ENCODE data around the gene NEK6.

Gene NEK6

GRCh38 chr9:124357721-124358361 is 100.1 kb downstream of the NEK6 start:
- no peak overlapping the region for H3K27ac ChIP-seq (ENCODE audit: low read depth, low read length)
- H3K27me3 ChIP-seq (ENCODE audit: control insufficient read depth in 1 of 2, insufficient read depth in 2 of 2, low read length in 2 of 2): no peaks in the 10 kb centered on the region
- no peaks in the 10 kb centered on the region for H3K4me1 ChIP-seq (ENCODE audit: insufficient read depth, low read length)
- H3K36me3 ChIP-seq (ENCODE audit: insufficient read depth, low read length): peaks cover 25% of the 10 kb centered on the region
- no peak overlapping the region for H3K9ac ChIP-seq (ENCODE audit: low read length)
- H3K4me3 ChIP-seq (ENCODE audit: low read depth in 1 of 2, low read length in 2 of 2): no peak overlapping the region
- H3K9me3 ChIP-seq (ENCODE audit: low read length): no peaks in the 10 kb centered on the region

GRCh38 chr9:124358631-124359030 is 100.9 kb downstream of the NEK6 start:
- Histone ChIP-seq H3K36me3 (ENCODE audit: insufficient read depth, low read length) (peaks cover 18% of the 10 kb centered on the region), H3K27ac (ENCODE audit: low read depth, low read length) (no peak overlapping the region), H3K9me3 (ENCODE audit: low read length) (no peaks in the 10 kb centered on the region), H3K4me1 (ENCODE audit: insufficient read depth, low read length) (no peaks in the 10 kb centered on the region), H3K4me3 (ENCODE audit: low read depth in 1 of 2, low read length in 2 of 2) (no peak overlapping the region), H3K27me3 (ENCODE audit: control insufficient read depth in 1 of 2, insufficient read depth in 2 of 2, low read length in 2 of 2) (no peaks in the 10 kb centered on the region), H3K9ac (ENCODE audit: low read length) (no peak overlapping the region)

GRCh38 chr9:124359426-124359825 is 101.7 kb downstream of the NEK6 start:
- Histone ChIP-seq H3K9me3 (ENCODE audit: low read length) (no peaks in the 10 kb centered on the region), H3K36me3 (ENCODE audit: insufficient read depth, low read length) (peaks cover 16% of the 10 kb centered on the region), H3K4me1 (ENCODE audit: insufficient read depth, low read length) (no peaks in the 10 kb centered on the region), H3K27ac (ENCODE audit: low read depth, low read length) (no peak overlapping the region), H3K9ac (ENCODE audit: low read length) (no peak overlapping the region), H3K4me3 (ENCODE audit: low read depth in 1 of 2, low read length in 2 of 2) (no peak overlapping the region), H3K27me3 (ENCODE audit: control insufficient read depth in 1 of 2, insufficient read depth in 2 of 2, low read length in 2 of 2) (no peaks in the 10 kb centered on the region)

- Histone ChIP-seq H3K27me3 (ENCODE audit: control insufficient read depth in 1 of 2, insufficient read depth in 2 of 2, low read length in 2 of 2) (no peaks in the 10 kb centered on the region), H3K9me3 (ENCODE audit: low read length) (no peaks in the 10 kb centered on the region), H3K36me3 (ENCODE audit: insufficient read depth, low read length) (peaks cover 18% of the 10 kb centered on the region), H3K9ac (ENCODE audit: low read length) (no peak overlapping the region), H3K4me3 (ENCODE audit: low read depth in 1 of 2, low read length in 2 of 2) (no peak overlapping the region), H3K27ac (ENCODE audit: low read depth, low read length) (no peak overlapping the region), H3K4me1 (ENCODE audit: insufficient read depth, low read length) (no peaks in the 10 kb centered on the region)
Observed at GRCh38 chr9:124359855-124360678, 102.3 kb downstream of the NEK6 start.

- H3K9ac ChIP-seq (ENCODE audit: low read length): no peak overlapping the region
- no peaks in the 10 kb centered on the region for H3K4me1 ChIP-seq (ENCODE audit: insufficient read depth, low read length)
- H3K27me3 ChIP-seq (ENCODE audit: control insufficient read depth in 1 of 2, insufficient read depth in 2 of 2, low read length in 2 of 2): no peaks in the 10 kb centered on the region
- H3K4me3 ChIP-seq (ENCODE audit: low read depth in 1 of 2, low read length in 2 of 2): no peak overlapping the region
- peaks cover 13% of the 10 kb centered on the region for H3K36me3 ChIP-seq (ENCODE audit: insufficient read depth, low read length)
- H3K27ac ChIP-seq (ENCODE audit: low read depth, low read length): no peak overlapping the region
- H3K9me3 ChIP-seq (ENCODE audit: low read length): no peaks in the 10 kb centered on the region
Observed at GRCh38 chr9:124361128-124361527, 103.4 kb downstream of the NEK6 start.

GRCh38 chr9:124363326-124364096 is 105.8 kb downstream of the NEK6 start:
- H3K9me3 ChIP-seq (ENCODE audit: low read length): no peaks in the 10 kb centered on the region
- H3K36me3 ChIP-seq (ENCODE audit: insufficient read depth, low read length): peaks cover 8% of the 10 kb centered on the region
- no peak overlapping the region for H3K9ac ChIP-seq (ENCODE audit: low read length)
- no peak overlapping the region for H3K4me3 ChIP-seq (ENCODE audit: low read depth in 1 of 2, low read length in 2 of 2)
- no peak overlapping the region for H3K27ac ChIP-seq (ENCODE audit: low read depth, low read length)
- no peaks in the 10 kb centered on the region for H3K27me3 ChIP-seq (ENCODE audit: control insufficient read depth in 1 of 2, insufficient read depth in 2 of 2, low read length in 2 of 2)
- no peaks in the 10 kb centered on the region for H3K4me1 ChIP-seq (ENCODE audit: insufficient read depth, low read length)

- Histone ChIP-seq H3K27ac (ENCODE audit: low read depth, low read length) (no peak overlapping the region), H3K4me1 (ENCODE audit: insufficient read depth, low read length) (no peaks in the 10 kb centered on the region), H3K4me3 (ENCODE audit: low read depth in 1 of 2, low read length in 2 of 2) (no peak overlapping the region), H3K36me3 (ENCODE audit: insufficient read depth, low read length) (peaks cover 8% of the 10 kb centered on the region), H3K27me3 (ENCODE audit: control insufficient read depth in 1 of 2, insufficient read depth in 2 of 2, low read length in 2 of 2) (no peaks in the 10 kb centered on the region), H3K9ac (ENCODE audit: low read length) (no peak overlapping the region), H3K9me3 (ENCODE audit: low read length) (no peaks in the 10 kb centered on the region)
Observed at GRCh38 chr9:124364141-124364540, 106.4 kb downstream of the NEK6 start.

GRCh38 chr9:124365036-124365435 is 107.3 kb downstream of the NEK6 start:
- Histone ChIP-seq H3K4me3 (ENCODE audit: low read depth in 1 of 2, low read length in 2 of 2) (no peak overlapping the region), H3K27me3 (ENCODE audit: control insufficient read depth in 1 of 2, insufficient read depth in 2 of 2, low read length in 2 of 2) (no peaks in the 10 kb centered on the region), H3K27ac (ENCODE audit: low read depth, low read length) (no peak overlapping the region), H3K4me1 (ENCODE audit: insufficient read depth, low read length) (no peaks in the 10 kb centered on the region), H3K9me3 (ENCODE audit: low read length) (no peaks in the 10 kb centered on the region), H3K36me3 (ENCODE audit: insufficient read depth, low read length) (peaks cover 8% of the 10 kb centered on the region), H3K9ac (ENCODE audit: low read length) (no peak overlapping the region)

- Histone ChIP-seq H3K9ac (ENCODE audit: low read length) (no peak overlapping the region), H3K27ac (ENCODE audit: low read depth, low read length) (no peak overlapping the region), H3K36me3 (ENCODE audit: insufficient read depth, low read length) (peaks cover 8% of the 10 kb centered on the region), H3K4me3 (ENCODE audit: low read depth in 1 of 2, low read length in 2 of 2) (no peak overlapping the region), H3K4me1 (ENCODE audit: insufficient read depth, low read length) (no peaks in the 10 kb centered on the region), H3K27me3 (ENCODE audit: control insufficient read depth in 1 of 2, insufficient read depth in 2 of 2, low read length in 2 of 2) (no peaks in the 10 kb centered on the region), H3K9me3 (ENCODE audit: low read length) (no peaks in the 10 kb centered on the region)
Observed at GRCh38 chr9:124366476-124367220, 108.9 kb downstream of the NEK6 start.

- Histone ChIP-seq H3K4me1 (ENCODE audit: insufficient read depth, low read length) (no peaks in the 10 kb centered on the region), H3K27ac (ENCODE audit: low read depth, low read length) (no peak overlapping the region), H3K9me3 (ENCODE audit: low read length) (no peaks in the 10 kb centered on the region), H3K36me3 (ENCODE audit: insufficient read depth, low read length) (peaks cover 8% of the 10 kb centered on the region), H3K4me3 (ENCODE audit: low read depth in 1 of 2, low read length in 2 of 2) (no peak overlapping the region), H3K27me3 (ENCODE audit: control insufficient read depth in 1 of 2, insufficient read depth in 2 of 2, low read length in 2 of 2) (no peaks in the 10 kb centered on the region), H3K9ac (ENCODE audit: low read length) (no peak overlapping the region)
Observed at GRCh38 chr9:124368692-124369091, 110.9 kb downstream of the NEK6 start.

GRCh38 chr9:124369231-124369797 is 111.6 kb downstream of the NEK6 start:
- Histone ChIP-seq H3K4me1 (ENCODE audit: insufficient read depth, low read length) (no peaks in the 10 kb centered on the region), H3K27me3 (ENCODE audit: control insufficient read depth in 1 of 2, insufficient read depth in 2 of 2, low read length in 2 of 2) (no peaks in the 10 kb centered on the region), H3K9ac (ENCODE audit: low read length) (no peak overlapping the region), H3K4me3 (ENCODE audit: low read depth in 1 of 2, low read length in 2 of 2) (no peak overlapping the region), H3K27ac (ENCODE audit: low read depth, low read length) (no peak overlapping the region), H3K9me3 (ENCODE audit: low read length) (no peaks in the 10 kb centered on the region), H3K36me3 (ENCODE audit: insufficient read depth, low read length) (peaks cover 8% of the 10 kb centered on the region)
